MCF 10A (cell line): ENCODE results near the gene LINC01488. TPM values are rescaled to one million over a fixed set of nuclear protein-coding genes. Genes with fewer than 3 reads are reported as not detected.

Experiments used
- BruUV-seq: library from RNA; stranded (reverse); fragments of 400-500 nt; replicated peaks from 2 replicates; lab custom pipeline; 2021; lab: Mats Ljungman, UMichigan
- CTCF ChIA-PET: fragments of 300-600 bp; sonication (Branson Sonifier 250); formaldehyde crosslinking; extraction: SDS; loops from one replicate; lab custom pipeline; 2021; ENCODE audit warnings: antibody characterized with exemption, inconsistent platforms; lab: Yijun Ruan, JAX
- POLR2A ChIA-PET: fragments of 300-600, 350-650 bp; sonication (Branson Sonifier 250); formaldehyde crosslinking; extraction: SDS; loops from one replicate; lab custom pipeline; 2020; ENCODE audit warnings: antibody characterized with exemption, inconsistent platforms; lab: Yijun Ruan, JAX
- DNase-seq: peaks from one replicate; pipeline ENCODE4 v3.0.0-alpha.2; 2018; ENCODE audit not compliant: unreplicated experiment
- H3K27ac Mint-ChIP-seq: one replicate; pipeline ENCODE4 v1.8.0; 2022; ENCODE audit warnings: mild to moderate bottlenecking, low read depth, mixed read lengths; ENCODE audit not compliant: unreplicated experiment
- H3K27me3 Mint-ChIP-seq: one replicate; pipeline ENCODE4 v1.8.0; 2022; ENCODE audit warnings: mixed read lengths; ENCODE audit not compliant: insufficient read depth, unreplicated experiment
- H3K36me3 Mint-ChIP-seq: one replicate; pipeline ENCODE4 v1.8.0; 2022; ENCODE audit warnings: mild to moderate bottlenecking, moderate library complexity, mixed read lengths; ENCODE audit not compliant: insufficient read depth, unreplicated experiment
- H3K4me1 Mint-ChIP-seq: one replicate; pipeline ENCODE4 v1.8.0; 2022; ENCODE audit warnings: mixed read lengths; ENCODE audit not compliant: insufficient read depth, unreplicated experiment
- H3K4me3 Mint-ChIP-seq: one replicate; pipeline ENCODE4 v1.8.0; 2022; ENCODE audit warnings: mild to moderate bottlenecking, moderate library complexity, mixed read lengths; ENCODE audit not compliant: unreplicated experiment
- H3K9me3 Mint-ChIP-seq: one replicate; pipeline ENCODE4 v1.8.0; 2022; ENCODE audit warnings: mixed read lengths; ENCODE audit not compliant: unreplicated experiment
- CTCF ChIP-seq: fragments of 200-600 bp; IDR thresholded peaks from one replicate; pipeline ENCODE4 v1.8.0; 2022; ENCODE audit warnings: antibody characterized with exemption, mild to moderate bottlenecking; ENCODE audit not compliant: unreplicated experiment
- intact Hi-C: fragments of 100-400 bp; cut with micrococcal nuclease; formaldehyde crosslinking; loops from 2 replicates; pipeline ENCODE4 v1.14.1; 2022
- total RNA-seq: library from RNA; stranded (reverse); gene quantifications from 2 replicates; pipeline ENCODE4 v1.2.3, GENCODE V29; 2022

Gene LINC01488
- total RNA-seq, 1 experiment from 2014 or later: not detected

DNA sequence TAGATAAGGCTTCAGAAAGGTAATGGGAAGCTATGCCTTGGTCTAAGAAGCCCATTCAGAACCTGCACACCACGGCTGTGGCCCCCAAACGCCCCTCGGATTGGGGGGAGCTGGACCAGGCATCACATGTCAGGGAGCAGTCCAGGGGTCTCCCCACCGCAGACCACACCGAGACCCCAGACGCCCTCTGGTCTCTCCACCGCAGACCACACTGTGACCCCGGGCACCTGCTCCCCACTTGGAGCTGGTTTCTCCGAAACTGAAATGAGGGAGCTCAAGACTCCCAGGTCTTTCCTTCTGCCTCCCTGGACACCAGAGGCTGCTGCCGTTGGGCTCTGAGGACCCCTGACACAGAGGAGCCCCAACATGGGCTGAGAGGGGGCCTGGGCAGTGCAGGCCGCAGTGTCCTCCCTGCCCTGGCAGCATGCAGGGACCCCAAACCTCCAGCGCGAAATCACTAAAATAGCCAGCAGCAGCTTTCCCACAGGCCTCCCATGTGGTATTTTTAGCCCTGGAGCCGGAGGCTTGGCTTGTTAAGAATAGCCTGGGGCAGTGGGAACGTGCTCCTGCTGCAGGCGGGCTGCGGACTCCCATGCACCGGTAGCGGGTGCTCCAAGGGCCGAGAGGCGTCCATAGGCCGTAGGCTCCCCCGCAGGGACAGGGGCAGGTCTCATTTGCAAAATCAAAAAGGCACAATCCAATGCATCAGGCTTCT is 7.7 kb downstream of the LINC01488 start:
- H3K4me3 Mint-ChIP-seq: no peak overlapping the region
- POLR2A ChIA-PET: no interaction called here
- DNase-seq: no peak
- H3K9me3 Mint-ChIP-seq: no peaks in the 10 kb centered on the region
- H3K4me1 Mint-ChIP-seq: no peaks in the 10 kb centered on the region
- no peak overlapping the region for H3K27ac Mint-ChIP-seq
- CTCF ChIA-PET: interaction anchor here (0.6 to 1.0 kb wide), 2 partner anchors 357 to 697 kb away, joined by 3 to 5 read pairs; no protein-coding TSS in a partner anchor
- no peak for TF ChIP-seq CTCF
- no TSS peak for BruUV-seq
- H3K27me3 Mint-ChIP-seq: peaks cover 26% of the 10 kb centered on the region
- peaks cover 3% of the 10 kb centered on the region for H3K36me3 Mint-ChIP-seq
- intact Hi-C loops: no loop called here

DNA sequence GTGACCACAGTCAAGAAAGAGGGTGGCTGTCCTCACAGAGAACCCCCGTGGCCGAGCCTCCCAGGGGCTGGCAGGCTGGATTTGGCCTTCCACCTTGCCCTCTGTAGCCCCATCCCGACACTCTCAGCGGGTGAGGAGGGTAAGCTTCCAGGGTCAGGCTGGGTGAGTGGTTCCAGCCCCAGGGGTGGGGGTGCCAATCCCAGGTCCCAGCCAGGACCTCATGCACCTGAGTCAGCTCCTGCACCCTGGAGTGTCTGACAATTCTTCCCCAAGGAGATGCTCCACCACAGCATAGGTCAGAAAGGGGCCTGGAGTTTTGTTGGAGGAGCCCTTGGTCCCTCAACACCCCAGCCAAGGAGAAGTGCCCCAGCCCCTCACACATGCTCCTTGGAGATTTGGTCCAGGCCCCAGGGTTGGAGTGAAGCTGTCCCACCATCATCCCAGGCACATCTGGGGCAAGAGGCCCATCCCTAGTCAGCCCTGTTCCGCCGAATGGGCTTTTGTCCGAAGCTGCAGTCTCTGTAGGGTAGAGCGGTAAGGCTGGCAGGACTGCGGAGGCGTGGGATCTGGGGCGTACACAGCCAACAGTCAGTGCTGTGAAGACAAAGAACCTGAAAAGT is 8.4 kb downstream of the LINC01488 start:
- no TSS peak for BruUV-seq

DNA sequence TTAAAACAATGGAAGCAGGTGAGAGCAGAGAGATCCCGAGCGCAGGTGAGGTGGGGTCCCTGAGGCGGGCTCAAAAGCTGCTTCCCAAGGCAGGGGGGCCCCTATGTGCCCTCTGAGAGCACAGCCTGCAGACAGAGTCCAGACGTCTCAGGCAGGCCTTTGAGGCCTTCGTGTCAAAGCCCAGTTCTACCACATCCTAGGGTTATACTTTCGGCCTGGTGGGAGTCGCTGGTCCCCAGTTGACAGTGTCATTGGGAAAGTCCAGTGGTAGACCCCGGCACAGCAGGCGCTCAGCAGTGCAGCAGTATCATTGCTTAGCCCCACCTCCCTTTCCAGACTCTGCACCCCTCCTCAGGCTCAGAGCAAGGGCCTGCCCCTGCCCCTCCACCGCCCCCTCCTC is 9.1 kb downstream of the LINC01488 start:
- CTCF ChIA-PET: no interaction called here
- TF ChIP-seq CTCF: no peak
- intact Hi-C loops: no loop called here
- DNase-seq: no peak
- Mint-ChIP-seq H3K4me1 (no peaks in the 10 kb centered on the region), H3K9me3 (no peaks in the 10 kb centered on the region), H3K27me3 (peaks cover 26% of the 10 kb centered on the region), H3K27ac (no peak overlapping the region), H3K4me3 (no peak overlapping the region), H3K36me3 (peaks cover 5% of the 10 kb centered on the region)
- BruUV-seq: no TSS peak
- POLR2A ChIA-PET: no interaction called here

More for the DNA sequence above, 8.4 kb downstream of the LINC01488 start:
- intact Hi-C loops: no loop called here
- ChIA-PET CTCF (interaction anchor here (0.6 kb wide), 1 partner anchor 696 kb away, joined by 5 read pairs; no protein-coding TSS in a partner anchor), POLR2A (no interaction called here)
- Mint-ChIP-seq H3K27me3 (peaks cover 26% of the 10 kb centered on the region), H3K36me3 (peaks cover 5% of the 10 kb centered on the region), H3K4me3 (no peak overlapping the region), H3K27ac (no peak overlapping the region), H3K4me1 (no peaks in the 10 kb centered on the region), H3K9me3 (no peaks in the 10 kb centered on the region)
- DNase-seq: no peak
- TF ChIP-seq CTCF: no peak
